Stimulated activated CD4-positive, alpha-beta T cell treated with anti-CD3 and anti-CD28 coated beads, Interleukin-4, amount 100 ng/mL, for 4 hours (primary cell): ENCODE results near the gene DGKD.
"Not testable (repeated sequence)": the region's sequence is repeated elsewhere in the genome, so short reads cannot be mapped to it uniquely, and the experiment has no call there.

Experiments used
- DNase-seq, 2 experiments: peaks; one replicate each; pipeline ENCODE4 v3.0.0-alpha.2; 2020

DGKD gene

DNA sequence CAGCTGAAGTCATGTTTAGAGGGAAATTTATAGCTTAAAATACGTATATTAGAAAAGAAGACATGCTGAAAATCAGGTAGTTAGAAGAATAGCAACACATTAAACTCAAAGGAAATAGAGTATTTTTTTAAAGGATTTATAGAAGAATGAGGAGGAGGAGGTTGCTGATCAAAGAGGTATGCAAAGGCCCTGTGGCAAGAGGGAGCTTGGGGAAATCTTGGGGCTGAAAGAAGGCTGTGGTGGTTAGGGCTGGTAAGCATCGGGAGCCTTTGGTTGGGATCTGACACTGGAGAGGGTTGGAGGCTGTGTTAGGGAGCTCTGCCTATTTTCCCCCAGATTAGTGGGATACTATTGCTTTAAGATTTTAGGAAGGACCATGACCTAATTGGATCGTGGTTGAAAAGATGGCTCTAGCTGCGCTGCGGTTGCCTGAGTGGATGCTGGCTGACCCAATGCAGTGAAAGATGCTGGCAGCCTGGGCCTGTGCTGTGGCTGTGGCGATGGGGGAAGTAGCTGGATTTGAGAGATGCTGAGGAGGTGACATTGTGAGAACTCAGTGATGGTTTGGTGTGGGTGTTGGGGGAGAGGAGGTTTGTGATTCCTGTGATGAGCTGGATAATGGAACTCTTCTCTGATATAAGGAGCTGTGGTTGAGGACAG, 11.7 kb downstream of the DGKD start:
- DNase-seq: no peak

DNA sequence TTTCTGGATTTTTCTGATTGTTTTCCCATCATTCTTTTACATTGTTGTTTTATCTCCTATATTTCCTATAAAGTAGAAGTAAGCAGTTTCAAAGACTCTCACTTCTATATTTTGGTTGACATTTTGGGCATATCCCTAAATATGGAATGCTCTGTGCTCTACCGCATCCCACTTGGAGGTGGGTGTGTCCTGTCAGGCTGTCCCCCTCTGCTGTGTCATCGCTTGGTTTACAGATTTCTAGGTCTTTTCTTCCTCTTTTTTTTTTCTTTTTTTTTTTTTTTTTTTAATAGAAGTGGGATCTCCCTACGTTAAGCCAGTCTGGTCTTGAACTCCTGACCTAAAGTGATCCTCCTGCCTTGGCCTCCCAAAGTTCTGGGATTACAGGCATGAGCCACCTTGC, 13.3 kb downstream of the DGKD start:
- DNase-seq: no peak

- no peak for DNase-seq
Measured at GRCh38 chr2:233368756-233369155, 14.5 kb downstream of the DGKD start.

- DNase-seq: no peak
Measured at GRCh38 chr2:233369462-233369861, 15.2 kb downstream of the DGKD start.

DNA sequence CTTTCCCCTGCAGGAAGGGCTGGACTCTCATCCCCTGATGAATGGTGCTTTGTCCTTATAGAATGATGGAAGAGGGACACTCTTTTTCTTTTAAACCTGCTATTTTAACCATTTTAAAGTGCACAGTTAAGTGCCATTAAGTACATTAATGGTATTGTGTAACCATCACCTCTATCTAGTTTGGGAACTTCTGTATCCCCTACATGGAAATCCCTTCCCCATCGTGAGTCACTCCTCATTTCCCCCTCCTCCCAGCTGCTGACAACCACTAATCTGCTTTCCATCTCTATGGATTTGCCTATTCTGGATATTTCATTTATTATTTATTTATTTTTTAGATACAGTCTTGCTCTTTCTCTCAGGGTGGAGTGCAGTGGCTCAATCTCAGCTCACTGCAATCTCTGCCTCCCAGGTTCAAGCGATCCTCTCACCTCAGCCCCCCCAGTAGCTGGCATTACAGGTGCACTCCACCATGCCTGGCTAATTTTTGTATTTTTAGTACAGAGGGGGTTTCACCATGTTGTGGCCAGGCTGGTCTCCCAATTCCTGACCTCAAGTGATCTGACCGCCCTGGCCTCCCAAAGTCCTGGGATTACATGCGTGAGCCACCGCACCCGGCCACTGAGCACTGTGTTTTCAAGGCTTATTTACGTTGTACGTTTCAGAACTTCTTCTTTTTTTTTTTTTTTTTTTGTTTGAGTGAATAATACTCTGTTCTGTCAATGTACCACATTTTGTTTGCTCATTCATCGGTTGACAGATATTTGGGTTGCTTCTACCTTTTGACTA, 15.8 kb downstream of the DGKD start:
- no peak for DNase-seq

DNA sequence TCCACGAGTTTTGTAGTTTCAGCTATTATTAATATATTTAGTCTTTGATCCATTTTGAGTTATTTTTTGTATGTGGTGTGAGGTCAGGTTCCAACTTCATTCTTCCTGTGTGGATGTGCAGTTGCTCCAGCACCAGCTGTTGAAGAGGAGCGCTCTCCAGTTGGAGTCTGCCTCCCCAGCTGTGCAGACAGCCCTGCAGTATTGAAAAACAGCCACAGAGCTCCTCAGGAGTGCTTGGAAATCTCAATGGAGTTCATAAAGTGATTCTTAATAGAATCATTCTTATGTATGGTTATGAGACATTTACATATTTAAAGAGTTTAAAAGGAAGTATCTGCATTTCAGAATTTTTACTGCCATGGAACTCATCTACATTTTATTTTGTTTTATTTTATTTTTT, 17.3 kb downstream of the DGKD start:
- DNase-seq: no peak

- DNase-seq: no peak
Measured at GRCh38 chr2:233372855-233373254, 18.6 kb downstream of the DGKD start.

DNA sequence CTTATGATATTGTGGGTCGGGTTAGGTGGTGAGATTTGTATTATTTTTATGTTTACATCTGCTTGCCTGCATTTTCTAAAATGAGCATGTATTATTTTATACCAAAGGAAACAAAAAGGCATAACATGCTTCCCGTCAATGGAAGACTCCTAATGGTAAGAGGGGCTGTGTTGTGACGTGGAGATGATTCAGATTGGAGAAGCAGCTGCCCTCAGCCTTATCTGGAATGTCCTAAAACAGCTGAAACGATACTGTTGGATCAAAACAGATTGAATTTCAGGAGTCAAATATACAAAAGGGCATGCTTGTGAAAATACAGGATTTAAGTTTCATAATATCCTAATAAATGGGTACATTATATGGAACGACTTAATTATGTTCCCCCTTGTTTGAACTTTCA, 19.0 kb downstream of the DGKD start:
- DNase-seq: no peak

DNA sequence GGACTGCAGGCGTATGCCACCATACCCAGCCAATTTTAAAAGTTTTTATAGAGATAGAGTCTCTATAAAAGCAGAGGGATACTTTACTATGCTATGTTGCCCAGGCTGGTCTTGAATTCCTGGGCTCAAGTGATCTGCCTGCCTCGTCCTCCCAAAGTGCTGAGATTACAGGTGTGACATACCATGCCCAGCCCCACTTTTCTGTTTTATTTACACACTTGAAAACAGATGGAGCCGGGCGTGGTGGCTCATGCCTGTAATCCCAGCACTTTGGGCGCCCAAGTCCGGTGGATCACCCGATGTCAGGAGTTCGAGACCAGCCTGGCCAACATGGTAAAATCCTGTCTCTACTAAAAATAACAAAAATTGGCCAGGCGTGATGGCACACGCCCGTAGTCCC, 20.5 kb downstream of the DGKD start:
- DNase-seq: not testable (repeated sequence)

GRCh38 chr2:233375490-233376314, 21.4 kb downstream of the DGKD start:
- no peak for DNase-seq

- no peak for DNase-seq
Measured at GRCh38 chr2:233379034-233379433, 24.7 kb downstream of the DGKD start.

- no peak for DNase-seq
Measured at GRCh38 chr2:233379441-233379840, 25.1 kb downstream of the DGKD start.

DNA sequence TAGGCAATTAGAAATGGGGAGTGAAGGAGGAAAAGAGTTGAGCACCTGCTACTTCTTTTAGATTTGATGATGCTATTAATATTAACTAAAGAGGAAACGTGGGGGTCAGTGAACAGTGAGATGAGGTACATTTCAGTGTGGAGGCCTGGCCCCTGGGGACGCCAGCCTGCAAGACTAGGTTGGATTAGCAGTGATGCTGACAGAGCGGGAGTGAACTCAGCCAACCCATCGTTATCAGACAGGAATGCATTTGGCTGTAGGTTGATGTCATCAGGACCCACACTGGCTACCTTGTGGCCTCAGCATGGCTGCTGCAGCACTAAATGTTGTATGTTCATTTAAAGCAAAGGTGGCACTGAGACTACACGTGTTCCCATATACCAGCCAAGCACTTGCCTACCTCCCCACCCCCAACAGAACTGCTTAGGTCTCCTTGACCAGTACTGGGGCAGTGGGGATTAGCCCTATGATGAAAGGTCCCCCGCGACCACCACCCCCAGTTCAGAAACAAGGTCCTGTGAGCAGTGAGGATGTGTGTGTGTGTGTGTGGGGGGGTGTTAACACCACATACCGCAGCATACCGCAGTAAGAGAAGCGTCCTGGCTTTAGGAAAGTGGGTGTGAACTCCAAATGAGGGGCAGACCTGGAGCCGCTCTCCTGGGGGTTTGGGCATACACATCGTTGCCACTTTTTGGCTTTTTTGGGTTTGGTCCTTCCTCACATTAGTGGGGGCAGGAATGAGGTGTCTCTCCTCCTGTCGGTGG, 26.0 kb downstream of the DGKD start:
- no peak for DNase-seq

DNA sequence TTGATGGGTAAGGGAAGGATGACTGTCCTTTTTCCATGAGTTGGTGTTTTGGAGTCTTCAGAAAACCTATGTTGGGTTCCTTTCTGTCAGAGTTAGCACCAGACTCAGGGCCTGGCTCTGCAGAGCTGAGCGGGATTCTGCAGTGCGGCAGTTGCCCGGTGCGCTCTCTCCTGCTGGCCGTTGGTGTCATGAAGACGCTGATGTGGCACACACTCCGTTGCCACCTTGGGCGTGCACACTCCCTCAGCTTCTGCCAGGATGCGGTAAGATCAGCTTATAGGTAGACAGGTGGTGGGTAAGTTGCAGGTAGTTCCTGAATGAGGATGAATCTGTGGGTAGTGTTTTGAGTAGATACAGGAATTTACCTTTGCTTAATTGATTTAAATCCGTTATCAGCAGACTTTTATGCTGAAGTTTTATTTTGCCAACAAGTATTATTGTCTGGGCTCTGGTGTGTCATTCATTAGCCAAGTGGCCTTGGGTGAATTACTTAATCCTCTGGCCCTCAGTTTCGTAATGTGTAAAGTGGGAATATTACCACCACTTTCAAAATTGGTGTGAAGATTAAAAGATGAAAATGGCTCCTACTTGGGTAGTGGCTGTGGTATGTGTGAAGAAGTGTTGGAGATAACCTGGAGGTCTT, 26.8 kb downstream of the DGKD start:
- no peak for DNase-seq

DNA sequence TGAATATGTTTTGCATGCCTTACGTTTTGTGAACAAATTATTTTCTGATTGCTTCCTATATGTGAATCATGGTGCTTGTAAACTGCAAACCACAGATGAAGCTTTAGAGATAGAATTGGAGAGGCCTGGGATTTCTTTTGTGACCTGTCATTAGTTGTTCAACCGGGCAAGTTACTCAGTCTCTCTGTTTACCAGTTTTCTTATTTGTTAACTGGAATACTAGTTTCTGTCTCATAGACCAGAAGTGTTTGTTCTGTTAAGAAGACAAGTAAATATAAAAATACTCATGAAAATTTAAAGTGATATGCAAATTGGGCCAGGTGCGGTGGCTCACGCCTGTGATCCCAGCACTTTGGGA, 27.3 kb downstream of the DGKD start:
- no peak for DNase-seq

GRCh38 chr2:233384015-233384414, 29.7 kb downstream of the DGKD start:
- DNase-seq: no peak

DNA sequence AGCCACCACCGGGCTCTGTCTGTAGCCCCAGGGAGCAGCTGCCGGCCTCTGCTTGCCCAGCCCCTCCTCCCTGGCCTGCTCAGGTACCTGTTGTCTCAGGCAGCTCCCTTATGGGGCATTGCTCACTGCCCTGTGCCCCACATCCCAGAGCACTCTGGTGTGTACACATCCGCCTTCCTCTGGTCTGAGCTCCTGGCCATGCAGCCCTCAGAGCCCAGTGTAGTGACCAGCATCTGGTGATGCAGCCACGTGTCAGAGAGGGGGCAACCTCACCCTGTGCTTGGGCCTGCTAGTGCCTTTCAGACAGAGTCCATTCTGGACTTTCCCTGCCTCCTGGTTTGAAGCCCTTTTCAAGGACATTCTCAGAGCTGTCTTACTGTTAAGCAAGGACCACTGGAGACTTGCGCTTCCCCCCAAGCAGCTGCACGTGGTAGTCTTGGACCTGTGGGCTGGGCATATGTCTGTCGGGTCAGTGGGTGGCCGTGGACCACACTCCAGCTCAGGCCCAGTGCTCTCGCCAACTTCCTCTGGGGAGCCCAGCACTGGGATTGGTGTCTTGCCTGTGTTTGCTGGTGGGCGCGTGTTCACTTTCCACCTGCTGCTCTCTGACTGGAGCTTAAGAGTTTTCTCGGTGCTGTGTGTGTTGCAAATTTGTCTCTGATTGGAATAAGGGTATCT, 30.7 kb downstream of the DGKD start:
- no peak for DNase-seq

- DNase-seq: peak in 1 of 2 experiments; percentile 50
Measured at GRCh38 chr2:233385489-233386044, 31.3 kb downstream of the DGKD start.

DNA sequence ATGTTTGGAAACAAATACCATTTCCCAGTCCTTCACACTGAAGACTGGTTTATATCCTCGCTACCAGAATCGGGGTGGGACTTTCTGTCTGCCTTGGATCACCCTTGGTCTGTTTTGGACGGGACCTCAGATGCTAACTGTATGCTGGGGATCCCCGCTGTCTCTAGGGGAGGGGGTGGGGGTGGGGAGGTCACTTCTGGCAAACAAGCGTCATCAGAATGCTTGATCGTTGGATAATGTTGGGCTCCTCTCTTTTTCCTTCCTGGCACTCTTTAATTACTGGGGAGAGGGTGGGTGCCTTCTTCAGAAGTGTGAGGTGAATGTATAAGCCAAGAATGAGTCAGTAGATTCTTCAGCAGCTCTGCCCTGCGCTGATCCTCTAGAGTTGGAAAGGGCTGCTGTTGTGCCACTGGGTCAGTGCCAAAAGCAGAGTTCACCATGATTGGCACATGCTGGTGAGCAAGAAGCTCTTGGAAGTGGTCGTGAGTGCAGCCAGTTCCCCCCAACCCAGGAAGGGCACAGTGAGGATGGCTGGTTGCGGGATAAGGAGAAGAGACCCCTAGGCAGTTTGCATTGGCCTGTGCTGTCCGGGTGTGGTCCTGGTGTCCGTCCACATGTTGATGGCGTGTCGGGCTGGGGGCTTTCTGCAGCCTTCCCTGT, 32.2 kb downstream of the DGKD start:
- DNase-seq: no peak

DNA sequence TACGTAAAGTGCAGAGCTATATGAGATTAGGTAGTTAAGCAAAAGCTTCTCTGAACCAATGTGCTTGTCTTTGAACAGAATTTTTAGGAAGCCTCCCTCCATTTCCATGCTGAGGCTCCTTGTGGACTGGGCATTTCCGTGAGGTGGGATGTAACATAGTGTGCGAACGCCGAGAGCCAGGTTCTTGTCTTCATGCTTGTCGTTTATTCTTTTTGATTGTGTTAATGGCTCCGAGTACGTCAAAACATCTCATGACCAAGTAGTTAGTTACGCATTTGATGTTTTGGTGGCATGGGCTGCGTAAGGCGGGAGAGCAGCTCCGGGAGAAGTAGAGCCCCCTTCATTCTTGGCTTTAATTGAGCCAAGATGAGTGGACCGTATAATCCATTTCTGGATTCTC, 32.9 kb downstream of the DGKD start:
- DNase-seq: no peak
